Measurements from ENCODE around the gene PRRC2B. TPM values are rescaled to one million over a fixed set of nuclear protein-coding genes. Genes with fewer than 3 reads are reported as not detected.

Gene PRRC2B
- total and polyA plus RNA-seq, 7 donors, result 10.8 to 98.6 (median 65.3) TPM

DNA sequence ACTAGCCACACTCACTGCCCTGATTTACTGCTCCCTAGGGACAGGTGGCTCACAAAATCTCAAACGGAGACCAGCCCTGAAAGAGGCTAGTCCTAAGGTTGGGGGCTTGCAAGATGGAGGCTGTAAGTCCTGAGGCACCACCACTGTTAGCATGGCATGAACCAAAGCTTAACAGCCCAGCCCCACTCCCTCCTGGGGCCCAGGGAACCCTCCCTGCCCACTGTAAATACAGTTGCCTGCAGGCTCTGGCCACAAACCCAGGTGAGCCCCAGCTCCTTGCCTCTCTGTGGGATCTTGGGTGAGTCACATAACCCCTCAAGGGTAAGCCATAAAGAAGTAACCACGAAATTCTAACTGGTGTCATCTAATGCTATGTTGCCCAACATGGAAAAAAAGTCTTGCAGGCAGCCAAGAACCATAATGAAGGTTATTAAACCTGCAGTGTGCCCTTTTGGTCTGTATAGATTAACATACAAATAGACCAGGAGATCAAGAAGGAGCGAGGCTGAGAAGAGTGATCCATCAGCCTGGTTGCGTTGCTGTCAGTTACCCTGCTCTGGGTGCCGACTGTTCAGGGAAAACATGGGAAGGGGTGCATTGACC is 107.2 kb downstream of the PRRC2B start:
- Histone ChIP-seq H3K4me1 (peaks cover 0 to 27% (median 24%) of the 10 kb centered on the region in 4 donors), H3K9me3 (no peaks in the 10 kb centered on the region), H3K4me3 (no peak overlapping the region), H3K36me3 (peaks cover 12 to 45% (median 25%) of the 10 kb centered on the region in 4 donors), H3K27ac (peak overlapping the region in 1 of 4 donors; percentile 3), H3K27me3 (no peaks in the 10 kb centered on the region)
- TF ChIP-seq POLR2A (IDR thresholded peaks at IDR 0.05) (no peak), POLR2AphosphoS5 (IDR thresholded peaks at IDR 0.05) (no peak), EP300 (IDR thresholded peaks at IDR 0.05) (no peak)
- TF ChIP-seq, protein P1, sequence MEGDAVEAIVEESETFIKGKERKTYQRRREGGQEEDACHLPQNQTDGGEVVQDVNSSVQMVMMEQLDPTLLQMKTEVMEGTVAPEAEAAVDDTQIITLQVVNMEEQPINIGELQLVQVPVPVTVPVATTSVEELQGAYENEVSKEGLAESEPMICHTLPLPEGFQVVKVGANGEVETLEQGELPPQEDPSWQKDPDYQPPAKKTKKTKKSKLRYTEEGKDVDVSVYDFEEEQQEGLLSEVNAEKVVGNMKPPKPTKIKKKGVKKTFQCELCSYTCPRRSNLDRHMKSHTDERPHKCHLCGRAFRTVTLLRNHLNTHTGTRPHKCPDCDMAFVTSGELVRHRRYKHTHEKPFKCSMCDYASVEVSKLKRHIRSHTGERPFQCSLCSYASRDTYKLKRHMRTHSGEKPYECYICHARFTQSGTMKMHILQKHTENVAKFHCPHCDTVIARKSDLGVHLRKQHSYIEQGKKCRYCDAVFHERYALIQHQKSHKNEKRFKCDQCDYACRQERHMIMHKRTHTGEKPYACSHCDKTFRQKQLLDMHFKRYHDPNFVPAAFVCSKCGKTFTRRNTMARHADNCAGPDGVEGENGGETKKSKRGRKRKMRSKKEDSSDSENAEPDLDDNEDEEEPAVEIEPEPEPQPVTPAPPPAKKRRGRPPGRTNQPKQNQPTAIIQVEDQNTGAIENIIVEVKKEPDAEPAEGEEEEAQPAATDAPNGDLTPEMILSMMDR (IDR thresholded peaks at IDR 0.05), result no peak
- intact Hi-C loops (cut with DNase I), result loop anchor here (5.0 to 10.0 kb wide), 2 partner anchors 99 to 244 kb away; partner anchors contain the start of gene RAPGEF1
- DNase-seq, result no peak
- WGBS, 2 donors, result 52 to 64% methylated on average over 5 of the region's 5 CpGs

DNA sequence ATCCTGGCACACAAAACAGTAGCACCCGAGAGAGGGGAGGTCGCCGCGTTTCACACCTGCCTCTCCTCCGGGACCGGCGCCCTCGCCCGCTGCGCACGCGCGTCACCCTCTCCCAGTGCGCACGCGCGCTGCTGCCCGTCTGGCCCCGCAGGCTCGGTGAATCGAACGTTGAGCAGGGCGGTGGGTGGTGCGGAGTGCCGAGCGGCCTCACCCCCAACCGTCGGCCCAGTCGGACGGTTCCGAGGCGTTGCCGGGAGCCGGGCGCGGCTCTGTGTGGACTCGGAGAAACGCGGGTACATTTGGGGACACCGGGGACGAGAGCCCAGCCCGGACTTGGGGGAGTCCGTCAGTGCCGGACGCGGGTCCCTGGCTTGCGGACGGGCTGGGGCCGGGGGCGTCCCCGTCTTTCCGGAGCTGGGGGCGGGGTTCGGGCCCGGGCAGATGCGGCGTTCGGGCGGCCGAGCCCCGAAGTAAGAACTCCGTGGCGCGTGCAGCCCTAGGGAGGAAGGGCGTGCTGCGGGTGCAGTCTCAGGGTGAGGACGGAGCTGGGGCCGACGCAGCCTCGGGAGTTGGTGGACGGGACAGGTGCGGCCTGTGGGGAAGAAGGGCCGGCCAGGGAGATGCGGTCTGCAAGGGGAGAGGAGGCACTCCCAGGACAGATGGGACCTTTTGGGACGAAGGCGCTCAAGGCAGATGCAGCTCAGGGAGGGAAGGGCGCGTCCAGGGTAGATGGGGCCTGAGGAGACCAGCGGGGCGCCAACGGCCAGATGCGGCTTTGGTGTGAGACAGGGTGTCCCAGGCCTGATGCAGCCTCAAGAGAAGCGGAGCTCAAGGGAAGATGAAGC is 109.1 kb downstream of the PRRC2B start, which contains the start of gene POMT1:
TSS of gene POMT1 (plus strand) at position 138 of the 845 bp plus-strand sequence. CDS start 1,301 bp downstream, outside the sequence.
- Histone ChIP-seq H3K9me3 (no peaks in the 10 kb centered on the region), H3K4me3 (peak within 1 kb of the TSS; percentile 69 to 93 (median 85)), H3K36me3 (peaks cover 0 to 34% (median 12%) of the 10 kb centered on the region in 4 donors), H3K27ac (peak within 1 kb of the TSS; percentile 80 to 86 (median 84)), H3K4me1 (peaks cover 0 to 27% (median 24%) of the 10 kb centered on the region in 4 donors), H3K27me3 (no peaks in the 10 kb centered on the region)
- DNase-seq, result peak; percentile 93
- WGBS, 2 donors, result 0% methylated on average over 83 of the region's 83 CpGs
- intact Hi-C loops (cut with DNase I), result loop anchor here (5.0 to 10.0 kb wide), 2 partner anchors 101 to 242 kb away; partner anchors contain the start of gene RAPGEF1
- TF ChIP-seq POLR2A (IDR thresholded peaks at IDR 0.05) (peak; percentile 26 to 42), POLR2AphosphoS5 (IDR thresholded peaks at IDR 0.05) (peak; percentile 78 to 89 (median 84))
- TF ChIP-seq, protein P1 (IDR thresholded peaks at IDR 0.05), result no peak

DNA sequence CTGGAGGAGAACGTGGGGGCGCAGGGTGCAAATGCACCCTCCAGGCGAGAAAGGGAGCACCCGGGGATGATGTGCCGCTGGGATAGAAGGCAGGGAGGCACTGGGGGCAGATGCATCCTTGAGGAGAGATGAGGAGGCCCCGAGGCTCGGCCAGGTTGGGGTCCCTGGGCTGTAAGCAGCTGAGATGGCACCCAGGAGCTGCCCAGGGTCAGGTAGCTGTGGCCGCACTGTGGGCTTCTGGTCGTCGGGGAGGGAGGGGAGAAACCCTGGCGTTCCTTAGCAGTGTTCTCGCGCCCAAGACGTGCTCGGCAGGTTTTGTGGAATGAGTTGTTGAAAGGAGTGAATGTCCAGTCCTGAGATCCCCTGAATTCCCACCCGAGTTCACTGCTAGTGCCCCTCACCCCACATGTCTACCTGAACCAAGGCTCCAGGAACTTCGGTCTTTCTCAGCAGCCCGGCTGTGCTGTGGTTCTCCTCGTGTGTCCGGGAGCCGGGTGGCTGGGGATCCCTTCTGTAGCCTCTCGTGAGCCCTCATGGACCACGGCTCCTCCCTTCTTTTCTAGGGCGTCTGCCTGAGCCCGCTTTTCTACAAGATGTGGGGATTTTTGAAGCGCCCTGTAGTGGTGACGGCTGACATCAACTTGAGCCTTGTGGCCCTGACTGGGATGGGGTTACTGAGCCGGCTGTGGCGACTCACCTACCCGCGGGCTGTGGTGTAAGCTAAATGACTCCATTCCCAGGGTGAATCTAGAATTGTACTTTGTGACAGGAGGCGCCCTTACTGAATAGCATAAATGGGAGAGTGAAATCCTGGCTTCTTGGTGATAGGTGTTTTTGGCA is 110.0 kb downstream of the PRRC2B start:
- H3K9me3 ChIP-seq, result no peaks in the 10 kb centered on the region
- H3K27ac ChIP-seq, result peak overlapping the region; percentile 80 to 86 (median 84)
- H3K4me3 ChIP-seq, result peak overlapping the region; percentile 69 to 93 (median 85)
- WGBS, 2 donors, result 11 to 31% methylated on average over 32 of the region's 32 CpGs
- no peak for DNase-seq
- TF ChIP-seq POLR2AphosphoS5 (IDR thresholded peaks at IDR 0.05) (no peak), POLR2A (IDR thresholded peaks at IDR 0.05) (no peak), EP300 (IDR thresholded peaks at IDR 0.05) (no peak)
- TF ChIP-seq, protein P1 (IDR thresholded peaks at IDR 0.05), result no peak
- intact Hi-C loops (cut with DNase I), result loop anchor here (5.0 to 10.0 kb wide), 2 partner anchors 102 to 241 kb away; partner anchors contain the start of gene RAPGEF1
- no peaks in the 10 kb centered on the region for H3K27me3 ChIP-seq
- peaks cover 0 to 27% (median 24%) of the 10 kb centered on the region in 4 donors for H3K4me1 ChIP-seq
- peaks cover 0 to 30% (median 6%) of the 10 kb centered on the region in 4 donors for H3K36me3 ChIP-seq

DNA sequence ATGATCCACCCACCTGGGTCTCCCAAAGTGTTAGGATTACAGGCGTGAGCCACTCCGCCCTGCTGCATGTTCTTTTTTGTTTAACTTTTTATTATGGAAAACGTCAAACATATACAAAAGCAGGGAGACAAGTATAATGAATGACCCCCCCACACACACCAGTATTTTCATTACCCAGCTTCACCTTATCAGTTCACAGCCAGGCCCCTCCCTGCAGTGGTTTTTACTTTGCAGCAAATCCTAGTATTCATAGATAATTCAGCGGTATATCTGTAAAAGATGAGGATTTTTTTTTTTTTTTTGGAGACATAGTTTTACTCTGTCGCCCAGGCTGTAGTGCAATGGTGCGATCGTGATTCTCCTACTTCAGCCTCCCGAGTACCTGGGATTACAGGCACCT is 111.1 kb downstream of the PRRC2B start:
- 85 to 92% methylated on average over 8 of the region's 8 CpGs for WGBS, 2 donors
- intact Hi-C loops (cut with DNase I), result loop anchor here (10.0 kb wide), 1 partner anchor 240 kb away; the partner anchor contains the start of gene RAPGEF1

More for the DNA sequence above, 111.1 kb downstream of the PRRC2B start:
- no peaks in the 10 kb centered on the region for H3K9me3 ChIP-seq
- no peak overlapping the region for H3K27ac ChIP-seq
- peaks cover 0 to 27% (median 24%) of the 10 kb centered on the region in 4 donors for H3K4me1 ChIP-seq
- no peaks in the 10 kb centered on the region for H3K27me3 ChIP-seq
- DNase-seq, result no peak
- peaks cover 0 to 30% (median 15%) of the 10 kb centered on the region in 4 donors for H3K36me3 ChIP-seq
- no peak overlapping the region for H3K4me3 ChIP-seq
- no peak for TF ChIP-seq POLR2AphosphoS5 (IDR thresholded peaks at IDR 0.05)
- no peak for TF ChIP-seq EP300 (IDR thresholded peaks at IDR 0.05)
- no peak for TF ChIP-seq POLR2A (IDR thresholded peaks at IDR 0.05)
- TF ChIP-seq, protein P1 (IDR thresholded peaks at IDR 0.05), result no peak
